Measurements from ENCODE around the gene MKX.

The MKX gene

GRCh38 chr10:27745732-27746396, at the start of gene MKX:
Gene MKX (minus strand): TSS chr10:27745819. CDS start chr10:27743415, 2,404 bp downstream.
- no peak for DNase-seq

- DNase-seq: no peak
Measured at GRCh38 chr10:27794157-27794556, 48.5 kb upstream of the MKX start.

GRCh38 chr10:27792216-27792615, 46.6 kb upstream of the MKX start:
- DNase-seq: no peak

- DNase-seq: no peak
Measured at GRCh38 chr10:27784272-27784671, 38.7 kb upstream of the MKX start.

- DNase-seq: no peak
Measured at GRCh38 chr10:27783660-27784059, 38.0 kb upstream of the MKX start.

- DNase-seq: no peak
Measured at GRCh38 chr10:27779462-27780015, 33.9 kb upstream of the MKX start.

- no peak for DNase-seq
Measured at GRCh38 chr10:27774831-27775230, 29.2 kb upstream of the MKX start.

- no peak for DNase-seq
Measured at GRCh38 chr10:27771231-27771630, 25.6 kb upstream of the MKX start.

- no peak for DNase-seq
Measured at GRCh38 chr10:27770181-27770580, 24.6 kb upstream of the MKX start.

- DNase-seq: no peak
Measured at GRCh38 chr10:27760867-27761266, 15.2 kb upstream of the MKX start.

- DNase-seq: no peak
Measured at GRCh38 chr10:27759483-27760272, 14.1 kb upstream of the MKX start.

- DNase-seq: no peak
Measured at GRCh38 chr10:27752673-27753237, 7.1 kb upstream of the MKX start.

GRCh38 chr10:27748601-27749000, 3.0 kb upstream of the MKX start:
- DNase-seq: no peak

- no peak for DNase-seq
Measured at GRCh38 chr10:27747096-27747451, 1.5 kb upstream of the MKX start.

GRCh38 chr10:27746397-27747095, 927 bp upstream of the MKX start:
- DNase-seq: no peak

- no peak for DNase-seq
Measured at GRCh38 chr10:27744802-27745731, 552 bp downstream of the MKX start.

- DNase-seq: no peak
Measured at GRCh38 chr10:27743877-27744801, 1.5 kb downstream of the MKX start.

- DNase-seq: no peak
Measured at GRCh38 chr10:27743012-27743876, 2.4 kb downstream of the MKX start.

GRCh38 chr10:27742195-27743011, 3.2 kb downstream of the MKX start:
- peak; percentile 0 for DNase-seq

All from COR-L47 (cell line).